IMR-90 (cell line): ENCODE data around the gene OR4N2. TPM values are rescaled to one million over a fixed set of nuclear protein-coding genes. Genes with fewer than 3 reads are reported as not detected.

Source experiments
- ATAC-seq: fragments of 200-7000 bp; cut with Tn5 transposase; 2 replicates; pipeline ENCODE4 v1.9.1; 2020; ENCODE audit warnings: low read depth, mild to moderate bottlenecking, moderate library complexity
- BruUV-seq: library from RNA; stranded (reverse); fragments of 400-500 nt; replicated peaks from 2 replicates; lab custom pipeline; 2021; lab: Mats Ljungman, UMichigan
- CTCF ChIA-PET: fragments of 300-600 bp; formaldehyde crosslinking; extraction: SDS; loops from one replicate; lab custom pipeline; 2021; ENCODE audit warnings: antibody characterized with exemption; lab: Yijun Ruan, JAX
- POLR2A ChIA-PET: fragments of 300-600 bp; sonication (Branson Sonifier 250); formaldehyde crosslinking; loops from one replicate; lab custom pipeline; 2022; ENCODE audit warnings: antibody characterized with exemption; ENCODE audit not compliant: unreplicated experiment; lab: Charles Lee
- DNase-seq: peaks from one replicate; pipeline ENCODE4 v3.0.0; 2013
- H2AFZ ChIP-seq: replicated peaks from 2 replicates; pipeline ENCODE3; 2013; ENCODE audit warnings: low read length, mild to moderate bottlenecking; ENCODE audit not compliant: poor library complexity
- H2AK5ac ChIP-seq: 2 replicates; pipeline ENCODE4 v1.6.1; 2013; ENCODE audit warnings: low read depth, low read length, inconsistent platforms
- H2AK9ac ChIP-seq: replicated peaks from 2 replicates; pipeline ENCODE3; 2013; ENCODE audit warnings: mild to moderate bottlenecking, low read depth, low read length, moderate library complexity; ENCODE audit not compliant: poor library complexity
- H2BK120ac ChIP-seq: 2 replicates; pipeline ENCODE4 v1.6.1; 2013; ENCODE audit warnings: low read depth, low read length, inconsistent platforms
- H2BK15ac ChIP-seq: 3 replicates; pipeline ENCODE4 v1.6.1; 2013; ENCODE audit warnings: low read depth, low read length, inconsistent platforms
- H2BK20ac ChIP-seq: 2 replicates; pipeline ENCODE4 v1.6.1; 2013; ENCODE audit warnings: low read depth, mild to moderate bottlenecking, inconsistent platforms, low read length, moderate library complexity
- H2BK5ac ChIP-seq: 2 replicates; pipeline ENCODE4 v1.6.1; 2013; ENCODE audit warnings: mild to moderate bottlenecking, low read depth, low read length, inconsistent platforms; ENCODE audit not compliant: poor library complexity, severe bottlenecking
- H3K14ac ChIP-seq: replicated peaks from 2 replicates; pipeline ENCODE4 v1.6.1; 2013; ENCODE audit warnings: low read depth, low read length, inconsistent platforms
- H3K18ac ChIP-seq: 2 replicates; pipeline ENCODE4 v1.6.1; 2013; ENCODE audit warnings: low read depth, low read length, control low read depth
- H3K23ac ChIP-seq: 2 replicates; pipeline ENCODE4 v1.6.1; 2013; ENCODE audit warnings: low read depth, low read length, inconsistent platforms
- H3K27ac ChIP-seq: 2 replicates; pipeline ENCODE4 v1.5.1; 2013; ENCODE audit warnings: mild to moderate bottlenecking, control low read depth, low read length; ENCODE audit not compliant: insufficient read depth
- H3K27me3 ChIP-seq: 2 replicates; pipeline ENCODE4 v1.6.1; 2013; ENCODE audit warnings: low read length; ENCODE audit not compliant: control insufficient read depth, insufficient read depth
- H3K36me3 ChIP-seq: 2 replicates; pipeline ENCODE4 v1.6.1; 2013; ENCODE audit warnings: low read length, mixed read lengths; ENCODE audit not compliant: control insufficient read depth, insufficient read depth
- H3K4ac ChIP-seq: 2 replicates; pipeline ENCODE4 v1.6.1; 2013; ENCODE audit warnings: low read depth, low read length, inconsistent platforms
- H3K4me1 ChIP-seq: 2 replicates; pipeline ENCODE4 v1.6.1; 2013; ENCODE audit warnings: low read length, mixed read lengths; ENCODE audit not compliant: control insufficient read depth, insufficient read depth
- H3K4me2 ChIP-seq: 2 replicates; pipeline ENCODE4 v1.6.1; 2013; ENCODE audit warnings: low read depth, mild to moderate bottlenecking, control low read depth, low read length, moderate library complexity
- H3K4me3 ChIP-seq: 2 replicates; pipeline ENCODE4 v1.5.1; 2013; ENCODE audit warnings: low read depth, mild to moderate bottlenecking, control low read depth, low read length, moderate library complexity; ENCODE audit not compliant: insufficient read depth
- H3K56ac ChIP-seq: 2 replicates; pipeline ENCODE4 v1.6.1; 2013; ENCODE audit warnings: low read length, inconsistent platforms; ENCODE audit not compliant: insufficient read depth; ENCODE audit errors: extremely low read depth
- H3K79me1 ChIP-seq, 2 experiments: 2 replicates each; pipeline ENCODE4 v1.6.1; 2013; ENCODE audit warnings: low read length in 2 of 2, inconsistent platforms in 1 of 2, low read depth in 1 of 2
- H3K9ac ChIP-seq: 2 replicates; pipeline ENCODE4 v1.6.1; 2013; ENCODE audit warnings: low read depth, low read length, control low read depth
- H3K9me1 ChIP-seq: 2 replicates; pipeline ENCODE4 v1.6.1; 2013; ENCODE audit warnings: low read length, inconsistent platforms; ENCODE audit not compliant: insufficient read depth
- H3K9me3 ChIP-seq: 2 replicates; pipeline ENCODE4 v1.6.1; 2013; ENCODE audit warnings: low read length; ENCODE audit not compliant: control insufficient read depth, insufficient read depth
- H4K20me1 ChIP-seq: 2 replicates; pipeline ENCODE4 v1.6.1; 2013; ENCODE audit warnings: low read length, inconsistent platforms; ENCODE audit not compliant: insufficient read depth
- H4K5ac ChIP-seq: 2 replicates; pipeline ENCODE4 v1.6.1; 2013; ENCODE audit warnings: mild to moderate bottlenecking, low read depth, low read length, control low read depth
- H4K8ac ChIP-seq, 2 experiments: 2 replicates each; pipeline ENCODE4 v1.6.1; 2013; ENCODE audit warnings: low read depth in 2 of 2, low read length in 2 of 2, control low read depth in 1 of 2, inconsistent platforms in 1 of 2
- H4K91ac ChIP-seq: 2 replicates; pipeline ENCODE4 v1.6.1; 2013; ENCODE audit warnings: low read depth, low read length, inconsistent platforms; ENCODE audit not compliant: insufficient read depth
- BHLHE40 ChIP-seq: fragments of 150-350 bp; IDR thresholded peaks from 2 replicates; pipeline ENCODE4 v1.6.1; 2016; ENCODE audit warnings: mild to moderate bottlenecking, low read depth, low read length
- CEBPB ChIP-seq: IDR thresholded peaks from 2 replicates; pipeline ENCODE4 v1.6.1; 2012; ENCODE audit warnings: low read depth, low read length, improper control_type of control experiment
- CHD1 ChIP-seq: IDR thresholded peaks from 2 replicates; pipeline ENCODE4 v1.6.1; 2012; ENCODE audit warnings: low read depth, low read length, improper control_type of control experiment
- FOS ChIP-seq: fragments of 150-350 bp; IDR thresholded peaks from 2 replicates; pipeline ENCODE4 v1.6.1; 2016; ENCODE audit warnings: low read depth, low read length
- MAFK ChIP-seq: IDR thresholded peaks from 2 replicates; pipeline ENCODE4 v1.6.1; 2012; ENCODE audit warnings: low read depth, low read length, improper control_type of control experiment
- MAZ ChIP-seq: IDR thresholded peaks from 2 replicates; pipeline ENCODE4 v1.6.1; 2012; ENCODE audit warnings: low read depth, mild to moderate bottlenecking, low read length, improper control_type of control experiment, moderate library complexity, borderline replicate concordance
- MXI1 ChIP-seq: IDR thresholded peaks from 2 replicates; pipeline ENCODE4 v1.6.1; 2012; ENCODE audit warnings: low read depth, mild to moderate bottlenecking, low read length, moderate library complexity, borderline replicate concordance
- NFE2L2 ChIP-seq: fragments of 150-350 bp; IDR thresholded peaks from 2 replicates; pipeline ENCODE4 v1.6.1; 2016; ENCODE audit warnings: low read depth, mild to moderate bottlenecking, low read length
- POLR2A ChIP-seq: IDR thresholded peaks from 2 replicates; pipeline ENCODE4 v1.6.1; 2012; ENCODE audit warnings: mild to moderate bottlenecking, low read depth, low read length
- RAD21 ChIP-seq: IDR thresholded peaks from 2 replicates; pipeline ENCODE4 v1.6.1; 2012; ENCODE audit warnings: low read length, improper control_type of control experiment
- RCOR1 ChIP-seq: IDR thresholded peaks from 2 replicates; pipeline ENCODE4 v1.6.1; 2012; ENCODE audit warnings: mild to moderate bottlenecking, low read length, improper control_type of control experiment; ENCODE audit not compliant: insufficient replicate concordance
- RFX5 ChIP-seq: IDR thresholded peaks from 2 replicates; pipeline ENCODE4 v1.8.0; 2012; ENCODE audit warnings: low read depth, mild to moderate bottlenecking, low read length, moderate library complexity
- SMC3 ChIP-seq: fragments of 150-350 bp; IDR thresholded peaks from 2 replicates; pipeline ENCODE4 v1.6.1; 2016; ENCODE audit warnings: low read depth, mild to moderate bottlenecking, antibody characterized with exemption, low read length, moderate library complexity
- dilution Hi-C: fragments of 300-500 bp; cut with HindIII; formaldehyde crosslinking; loops from one replicate; pipeline ENCODE4 v1.14.3; 2018; ENCODE audit warnings: low sequenced_read_pairs; ENCODE audit not compliant: unreplicated experiment
- in situ Hi-C: fragments of 300-500 bp; cut with MboI; formaldehyde crosslinking; loops from 3 replicates; pipeline ENCODE4 v1.14.3; 2019; ENCODE audit warnings: low sequenced_read_pairs, inconsistent platforms, mixed read lengths
- intact Hi-C: fragments of 100-400 bp; cut with micrococcal nuclease; formaldehyde crosslinking; loops from 2 replicates; pipeline ENCODE4 v1.10.0; 2022
- polyA plus RNA-seq, 3 experiments: library from polyadenylated mRNA; depleted of rRNA; stranded (reverse); fragments of >200 nt; gene quantifications; 2 replicates each; pipeline ENCODE4 v1.2.3, GENCODE V29; 2012; ENCODE audit warnings: low replicate concordance in 1 of 3
- total RNA-seq: library from RNA; depleted of rRNA; stranded (reverse); fragments of >200 nt; gene quantifications from 2 replicates; pipeline ENCODE4 v1.2.3, GENCODE V29; 2012
- TF ChIP-seq, protein P1 (sequence below): fragments of 150-350 bp; IDR thresholded peaks from 2 replicates; pipeline ENCODE4 v1.6.1; 2016; ENCODE audit warnings: low read depth, mild to moderate bottlenecking, low read length, moderate library complexity, borderline replicate concordance
- TF ChIP-seq, protein P2 (sequence below): fragments of 150-350 bp; IDR thresholded peaks from 2 replicates; pipeline ENCODE4 v1.6.1; 2017; ENCODE audit warnings: mild to moderate bottlenecking, antibody characterized with exemption, low read length, low read depth
- TF ChIP-seq, protein P3 (sequence below): conservative IDR thresholded peaks from 2 replicates; pipeline ENCODE4 v1.5.1; 2012; ENCODE audit warnings: mild to moderate bottlenecking, low read depth, low read length, improper control_type of control experiment

Gene OR4N2
- total and polyA plus RNA-seq, 2 of the 4 experiments (the other 2 are of a cell fraction): not detected

DNA sequence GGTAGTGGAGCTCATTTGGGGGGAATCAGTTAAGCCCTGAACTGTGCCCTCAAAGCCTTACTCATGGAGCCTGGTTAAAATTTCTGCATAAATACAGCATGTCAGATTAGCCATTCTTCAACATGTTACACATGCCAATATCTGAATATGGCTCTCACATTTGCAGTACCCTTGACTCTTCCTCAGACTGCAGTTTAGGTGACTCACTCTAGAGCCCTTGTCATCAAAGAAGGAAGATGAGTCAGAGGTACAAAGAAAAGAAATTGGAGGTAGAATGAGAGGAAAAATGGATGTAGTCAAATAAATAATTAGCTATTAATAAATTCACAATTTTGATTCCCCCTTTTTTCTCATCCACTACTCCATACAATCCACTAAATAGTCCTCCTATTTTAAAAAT lies 47.8 kb downstream of the OR4N2 start:
- H3K27me3 ChIP-seq: no peaks in the 10 kb centered on the region
- ChIA-PET POLR2A (no interaction called here), CTCF (no interaction called here)
- H2BK15ac ChIP-seq: no peak overlapping the region
- H2BK20ac ChIP-seq: no peak overlapping the region
- no peak overlapping the region for H3K56ac ChIP-seq
- H3K9me1 ChIP-seq: no peaks in the 10 kb centered on the region
- H4K20me1 ChIP-seq: no peaks in the 10 kb centered on the region
- dilution Hi-C loops: no loop called here
- no peak overlapping the region for H2AFZ ChIP-seq
- H3K18ac ChIP-seq: no peak overlapping the region
- H3K14ac ChIP-seq: no peak overlapping the region
- no peak for ATAC-seq
- no peak for DNase-seq
- H3K4ac ChIP-seq: no peak overlapping the region
- intact Hi-C loops: no loop called here
- no peak overlapping the region for H2AK5ac ChIP-seq
- H3K36me3 ChIP-seq: no peaks in the 10 kb centered on the region
- no peak overlapping the region for H4K91ac ChIP-seq
- no peak overlapping the region for H4K5ac ChIP-seq
- no peak overlapping the region for H3K27ac ChIP-seq
- H3K4me2 ChIP-seq: no peak overlapping the region
- H3K4me1 ChIP-seq: no peaks in the 10 kb centered on the region
- H2BK120ac ChIP-seq: no peak overlapping the region
- no peak overlapping the region for H2AK9ac ChIP-seq
- no peak overlapping the region for H2BK5ac ChIP-seq
- in situ Hi-C loops: no loop called here
- H3K4me3 ChIP-seq: no peak overlapping the region
- H3K79me1 ChIP-seq: no peaks in the 10 kb centered on the region
- no peak overlapping the region for H3K9ac ChIP-seq
- H3K23ac ChIP-seq: no peak overlapping the region
- BruUV-seq: no TSS peak
- no peak for TF ChIP-seq RFX5
- TF ChIP-seq MAZ: no peak
- TF ChIP-seq SMC3: no peak
- no peak for TF ChIP-seq BHLHE40
- no peak for TF ChIP-seq CHD1
- TF ChIP-seq, protein P1, sequence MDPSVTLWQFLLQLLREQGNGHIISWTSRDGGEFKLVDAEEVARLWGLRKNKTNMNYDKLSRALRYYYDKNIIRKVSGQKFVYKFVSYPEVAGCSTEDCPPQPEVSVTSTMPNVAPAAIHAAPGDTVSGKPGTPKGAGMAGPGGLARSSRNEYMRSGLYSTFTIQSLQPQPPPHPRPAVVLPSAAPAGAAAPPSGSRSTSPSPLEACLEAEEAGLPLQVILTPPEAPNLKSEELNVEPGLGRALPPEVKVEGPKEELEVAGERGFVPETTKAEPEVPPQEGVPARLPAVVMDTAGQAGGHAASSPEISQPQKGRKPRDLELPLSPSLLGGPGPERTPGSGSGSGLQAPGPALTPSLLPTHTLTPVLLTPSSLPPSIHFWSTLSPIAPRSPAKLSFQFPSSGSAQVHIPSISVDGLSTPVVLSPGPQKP: no peak
- no peak for TF ChIP-seq NFE2L2
- no peak for TF ChIP-seq MAFK
- TF ChIP-seq POLR2A: no peak
- TF ChIP-seq RCOR1: no peak
- no peak for TF ChIP-seq FOS
- TF ChIP-seq CEBPB: no peak
- TF ChIP-seq, protein P2, sequence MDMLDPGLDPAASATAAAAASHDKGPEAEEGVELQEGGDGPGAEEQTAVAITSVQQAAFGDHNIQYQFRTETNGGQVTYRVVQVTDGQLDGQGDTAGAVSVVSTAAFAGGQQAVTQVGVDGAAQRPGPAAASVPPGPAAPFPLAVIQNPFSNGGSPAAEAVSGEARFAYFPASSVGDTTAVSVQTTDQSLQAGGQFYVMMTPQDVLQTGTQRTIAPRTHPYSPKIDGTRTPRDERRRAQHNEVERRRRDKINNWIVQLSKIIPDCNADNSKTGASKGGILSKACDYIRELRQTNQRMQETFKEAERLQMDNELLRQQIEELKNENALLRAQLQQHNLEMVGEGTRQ: no peak
- no peak for TF ChIP-seq RAD21
- TF ChIP-seq, protein P3, sequence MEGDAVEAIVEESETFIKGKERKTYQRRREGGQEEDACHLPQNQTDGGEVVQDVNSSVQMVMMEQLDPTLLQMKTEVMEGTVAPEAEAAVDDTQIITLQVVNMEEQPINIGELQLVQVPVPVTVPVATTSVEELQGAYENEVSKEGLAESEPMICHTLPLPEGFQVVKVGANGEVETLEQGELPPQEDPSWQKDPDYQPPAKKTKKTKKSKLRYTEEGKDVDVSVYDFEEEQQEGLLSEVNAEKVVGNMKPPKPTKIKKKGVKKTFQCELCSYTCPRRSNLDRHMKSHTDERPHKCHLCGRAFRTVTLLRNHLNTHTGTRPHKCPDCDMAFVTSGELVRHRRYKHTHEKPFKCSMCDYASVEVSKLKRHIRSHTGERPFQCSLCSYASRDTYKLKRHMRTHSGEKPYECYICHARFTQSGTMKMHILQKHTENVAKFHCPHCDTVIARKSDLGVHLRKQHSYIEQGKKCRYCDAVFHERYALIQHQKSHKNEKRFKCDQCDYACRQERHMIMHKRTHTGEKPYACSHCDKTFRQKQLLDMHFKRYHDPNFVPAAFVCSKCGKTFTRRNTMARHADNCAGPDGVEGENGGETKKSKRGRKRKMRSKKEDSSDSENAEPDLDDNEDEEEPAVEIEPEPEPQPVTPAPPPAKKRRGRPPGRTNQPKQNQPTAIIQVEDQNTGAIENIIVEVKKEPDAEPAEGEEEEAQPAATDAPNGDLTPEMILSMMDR: no peak
- TF ChIP-seq MXI1: no peak
- peaks cover 14% of the 10 kb centered on the region for H3K9me3 ChIP-seq
- no peak overlapping the region for H4K8ac ChIP-seq
